IMR-90 (cell line): Measurements from ENCODE around the gene TCF4. TPM values are rescaled to one million over a fixed set of nuclear protein-coding genes. Genes with fewer than 3 reads are reported as not detected.

ENCODE experiments used
- ATAC-seq: fragments of 200-7000 bp; cut with Tn5 transposase; 2 replicates; pipeline ENCODE4 v1.9.1; 2020; ENCODE audit warnings: low read depth, mild to moderate bottlenecking, moderate library complexity
- BruUV-seq: library from RNA; stranded (reverse); fragments of 400-500 nt; replicated peaks from 2 replicates; lab custom pipeline; 2021; lab: Mats Ljungman, UMichigan
- CTCF ChIA-PET: fragments of 300-600 bp; formaldehyde crosslinking; extraction: SDS; loops from one replicate; lab custom pipeline; 2021; ENCODE audit warnings: antibody characterized with exemption; lab: Yijun Ruan, JAX
- POLR2A ChIA-PET: fragments of 300-600 bp; sonication (Branson Sonifier 250); formaldehyde crosslinking; loops from one replicate; lab custom pipeline; 2022; ENCODE audit warnings: antibody characterized with exemption; ENCODE audit not compliant: unreplicated experiment; lab: Charles Lee
- DNase-seq: peaks from one replicate; pipeline ENCODE4 v3.0.0; 2013
- H2AFZ ChIP-seq: replicated peaks from 2 replicates; pipeline ENCODE3; 2013; ENCODE audit warnings: low read length, mild to moderate bottlenecking; ENCODE audit not compliant: poor library complexity
- H2AK5ac ChIP-seq: 2 replicates; pipeline ENCODE4 v1.6.1; 2013; ENCODE audit warnings: low read depth, low read length, inconsistent platforms
- H2AK9ac ChIP-seq: replicated peaks from 2 replicates; pipeline ENCODE3; 2013; ENCODE audit warnings: mild to moderate bottlenecking, low read depth, low read length, moderate library complexity; ENCODE audit not compliant: poor library complexity
- H2BK120ac ChIP-seq: 2 replicates; pipeline ENCODE4 v1.6.1; 2013; ENCODE audit warnings: low read depth, low read length, inconsistent platforms
- H2BK15ac ChIP-seq: 3 replicates; pipeline ENCODE4 v1.6.1; 2013; ENCODE audit warnings: low read depth, low read length, inconsistent platforms
- H2BK20ac ChIP-seq: 2 replicates; pipeline ENCODE4 v1.6.1; 2013; ENCODE audit warnings: low read depth, mild to moderate bottlenecking, inconsistent platforms, low read length, moderate library complexity
- H2BK5ac ChIP-seq: 2 replicates; pipeline ENCODE4 v1.6.1; 2013; ENCODE audit warnings: mild to moderate bottlenecking, low read depth, low read length, inconsistent platforms; ENCODE audit not compliant: poor library complexity, severe bottlenecking
- H3K14ac ChIP-seq: replicated peaks from 2 replicates; pipeline ENCODE4 v1.6.1; 2013; ENCODE audit warnings: low read depth, low read length, inconsistent platforms
- H3K18ac ChIP-seq: 2 replicates; pipeline ENCODE4 v1.6.1; 2013; ENCODE audit warnings: low read depth, low read length, control low read depth
- H3K23ac ChIP-seq: 2 replicates; pipeline ENCODE4 v1.6.1; 2013; ENCODE audit warnings: low read depth, low read length, inconsistent platforms
- H3K27ac ChIP-seq: 2 replicates; pipeline ENCODE4 v1.5.1; 2013; ENCODE audit warnings: mild to moderate bottlenecking, control low read depth, low read length; ENCODE audit not compliant: insufficient read depth
- H3K27me3 ChIP-seq: 2 replicates; pipeline ENCODE4 v1.6.1; 2013; ENCODE audit warnings: low read length; ENCODE audit not compliant: control insufficient read depth, insufficient read depth
- H3K36me3 ChIP-seq: 2 replicates; pipeline ENCODE4 v1.6.1; 2013; ENCODE audit warnings: low read length, mixed read lengths; ENCODE audit not compliant: control insufficient read depth, insufficient read depth
- H3K4ac ChIP-seq: 2 replicates; pipeline ENCODE4 v1.6.1; 2013; ENCODE audit warnings: low read depth, low read length, inconsistent platforms
- H3K4me1 ChIP-seq: 2 replicates; pipeline ENCODE4 v1.6.1; 2013; ENCODE audit warnings: low read length, mixed read lengths; ENCODE audit not compliant: control insufficient read depth, insufficient read depth
- H3K4me2 ChIP-seq: 2 replicates; pipeline ENCODE4 v1.6.1; 2013; ENCODE audit warnings: low read depth, mild to moderate bottlenecking, control low read depth, low read length, moderate library complexity
- H3K4me3 ChIP-seq: 2 replicates; pipeline ENCODE4 v1.5.1; 2013; ENCODE audit warnings: low read depth, mild to moderate bottlenecking, control low read depth, low read length, moderate library complexity; ENCODE audit not compliant: insufficient read depth
- H3K56ac ChIP-seq: 2 replicates; pipeline ENCODE4 v1.6.1; 2013; ENCODE audit warnings: low read length, inconsistent platforms; ENCODE audit not compliant: insufficient read depth; ENCODE audit errors: extremely low read depth
- H3K79me1 ChIP-seq, 2 experiments: 2 replicates each; pipeline ENCODE4 v1.6.1; 2013; ENCODE audit warnings: low read length in 2 of 2, inconsistent platforms in 1 of 2, low read depth in 1 of 2
- H3K9ac ChIP-seq: 2 replicates; pipeline ENCODE4 v1.6.1; 2013; ENCODE audit warnings: low read depth, low read length, control low read depth
- H3K9me1 ChIP-seq: 2 replicates; pipeline ENCODE4 v1.6.1; 2013; ENCODE audit warnings: low read length, inconsistent platforms; ENCODE audit not compliant: insufficient read depth
- H3K9me3 ChIP-seq: 2 replicates; pipeline ENCODE4 v1.6.1; 2013; ENCODE audit warnings: low read length; ENCODE audit not compliant: control insufficient read depth, insufficient read depth
- H4K20me1 ChIP-seq: 2 replicates; pipeline ENCODE4 v1.6.1; 2013; ENCODE audit warnings: low read length, inconsistent platforms; ENCODE audit not compliant: insufficient read depth
- H4K5ac ChIP-seq: 2 replicates; pipeline ENCODE4 v1.6.1; 2013; ENCODE audit warnings: mild to moderate bottlenecking, low read depth, low read length, control low read depth
- H4K8ac ChIP-seq, 2 experiments: 2 replicates each; pipeline ENCODE4 v1.6.1; 2013; ENCODE audit warnings: low read depth in 2 of 2, low read length in 2 of 2, control low read depth in 1 of 2, inconsistent platforms in 1 of 2
- H4K91ac ChIP-seq: 2 replicates; pipeline ENCODE4 v1.6.1; 2013; ENCODE audit warnings: low read depth, low read length, inconsistent platforms; ENCODE audit not compliant: insufficient read depth
- CEBPB ChIP-seq: IDR thresholded peaks from 2 replicates; pipeline ENCODE4 v1.6.1; 2012; ENCODE audit warnings: low read depth, low read length, improper control_type of control experiment
- POLR2A ChIP-seq: IDR thresholded peaks from 2 replicates; pipeline ENCODE4 v1.6.1; 2012; ENCODE audit warnings: mild to moderate bottlenecking, low read depth, low read length
- dilution Hi-C: fragments of 300-500 bp; cut with HindIII; formaldehyde crosslinking; loops from one replicate; pipeline ENCODE4 v1.14.3; 2018; ENCODE audit warnings: low sequenced_read_pairs; ENCODE audit not compliant: unreplicated experiment
- in situ Hi-C: fragments of 300-500 bp; cut with MboI; formaldehyde crosslinking; loops from 3 replicates; pipeline ENCODE4 v1.14.3; 2019; ENCODE audit warnings: low sequenced_read_pairs, inconsistent platforms, mixed read lengths
- intact Hi-C: fragments of 100-400 bp; cut with micrococcal nuclease; formaldehyde crosslinking; loops from 2 replicates; pipeline ENCODE4 v1.10.0; 2022
- polyA plus RNA-seq, 3 experiments: library from polyadenylated mRNA; depleted of rRNA; stranded (reverse); fragments of >200 nt; gene quantifications; 2 replicates each; pipeline ENCODE4 v1.2.3, GENCODE V29; 2012; ENCODE audit warnings: low replicate concordance in 1 of 3
- total RNA-seq: library from RNA; depleted of rRNA; stranded (reverse); fragments of >200 nt; gene quantifications from 2 replicates; pipeline ENCODE4 v1.2.3, GENCODE V29; 2012

Gene TCF4
- total and polyA plus RNA-seq, 2 of the 4 experiments (the other 2 are of a cell fraction): 30.0 to 87.1 TPM

GRCh38 chr18:55513161-55513560 is 74.8 kb downstream of the TCF4 start:
- Histone ChIP-seq H3K9me1 (peaks cover 9% of the 10 kb centered on the region), H2BK15ac (peak overlapping the region; percentile 76; the same call in 2 of the 3 replicates), H2AK5ac (peak overlapping the region; percentile 71), H3K9ac (no peak overlapping the region), H3K4me3 (no peak overlapping the region), H2BK120ac (peak overlapping the region; percentile 75; the same call in 1 of the 2 replicates), H2BK20ac (peak overlapping the region; percentile 81), H4K91ac (peak overlapping the region; percentile 24; the same call in 1 of the 2 replicates), H2BK5ac (peak overlapping the region; percentile 85), H3K9me3 (no peaks in the 10 kb centered on the region), H3K4me2 (no peak overlapping the region), H3K4me1 (peaks cover 17% of the 10 kb centered on the region), H3K79me1 (peaks cover 30 to 55% of the 10 kb centered on the region in 2 experiments), H2AFZ (no peak overlapping the region), H2AK9ac (no peak overlapping the region), H3K36me3 (peaks cover 2% of the 10 kb centered on the region; the same call in 1 of the 2 replicates), H3K27ac (no peak overlapping the region), H4K20me1 (no peaks in the 10 kb centered on the region), H4K5ac (peak overlapping the region; percentile 87; the same call in 1 of the 2 replicates), H3K27me3 (no peaks in the 10 kb centered on the region), H3K23ac (peak overlapping the region; percentile 78), H3K4ac (peak overlapping the region; percentile 53; the same call in 1 of the 2 replicates), H3K18ac (peak overlapping the region; percentile 79; the same call in 1 of the 2 replicates), H3K56ac (no peak overlapping the region), H3K14ac (peak overlapping the region; percentile 76; the same call in 1 of the 2 replicates), H4K8ac (peak overlapping the region; percentile 42 to 72)
- intact Hi-C loops (no loop called here), in situ Hi-C loops (no loop called here), dilution Hi-C loops (no loop called here)
- DNase-seq (no peak), ATAC-seq (no peak)
- CTCF ChIA-PET: interaction anchor here (0.6 to 0.7 kb wide), 2 partner anchors 19 to 52 kb away, joined by 3 read pairs; no protein-coding TSS in a partner anchor
- BruUV-seq: no TSS peak
- TF ChIP-seq CEBPB (0 out of 2 replicates have a peak, but pooled peaks have one; percentile 23), POLR2A (no peak)
- POLR2A ChIA-PET: interaction anchor here (0.8 kb wide), 1 partner anchor 12 kb away, joined by 3 read pairs; no protein-coding TSS in a partner anchor
